WTC11 (cell line): ENCODE data around the gene GSG1L. TPM values are rescaled to one million over a fixed set of nuclear protein-coding genes. Genes with fewer than 3 reads are reported as not detected.

Experiments used
- ATAC-seq: fragments of 200-7000 bp; cut with Tn5 transposase; 2 replicates; pipeline ENCODE4 v1.10.0; 2021; ENCODE audit warnings: mild to moderate bottlenecking, moderate library complexity
- CTCF ChIA-PET: fragments of 300-600 bp; sonication (Branson Sonifier 250); formaldehyde crosslinking; loops from one replicate; lab custom pipeline; 2021; ENCODE audit warnings: antibody characterized with exemption; lab: Charles Lee
- POLR2A ChIA-PET: fragments of 350-600 bp; sonication (Branson Sonifier 250); formaldehyde crosslinking; loops from one replicate; lab custom pipeline; 2021; ENCODE audit warnings: antibody characterized with exemption; lab: Charles Lee
- DNase-seq: peaks from one replicate; pipeline ENCODE4 v3.0.0; 2021; ENCODE audit warnings: low spot score
- H3K27ac Mint-ChIP-seq: 2 replicates; pipeline ENCODE4 v1.8.0; 2021; ENCODE audit warnings: mixed read lengths
- H3K27me3 Mint-ChIP-seq: 2 replicates; pipeline ENCODE4 v1.8.0; 2021; ENCODE audit warnings: low read depth, mild to moderate bottlenecking, moderate library complexity, mixed read lengths
- H3K36me3 Mint-ChIP-seq: 2 replicates; pipeline ENCODE4 v1.8.0; 2021; ENCODE audit warnings: mixed read lengths
- H3K4me1 Mint-ChIP-seq: 2 replicates; pipeline ENCODE4 v1.8.0; 2022; ENCODE audit warnings: mixed read lengths
- H3K4me3 Mint-ChIP-seq: 2 replicates; pipeline ENCODE4 v1.8.0; 2021; ENCODE audit warnings: mild to moderate bottlenecking, moderate library complexity, mixed read lengths
- H3K9me3 Mint-ChIP-seq: 2 replicates; pipeline ENCODE4 v1.8.0; 2021; ENCODE audit warnings: mixed read lengths
- JAZF1 ChIP-seq: fragments of 250-450 bp; sonication (Bioruptor Pico); IDR thresholded peaks from 2 replicates; pipeline ENCODE4 v1.9.0; 2021; ENCODE audit warnings: moderate library complexity, mild to moderate bottlenecking, inconsistent platforms
- NFATC4 ChIP-seq: fragments of 250-450 bp; sonication (Bioruptor Pico); IDR thresholded peaks from 2 replicates; pipeline ENCODE4 v1.9.0; 2021; ENCODE audit warnings: mild to moderate bottlenecking
- NFE2L1 ChIP-seq: sonication (generic); formaldehyde crosslinking; IDR thresholded peaks from 2 replicates; pipeline ENCODE4 v1.8.1; 2023; ENCODE audit warnings: missing genetic modification reagents
- SMAD4 ChIP-seq: sonication (generic); formaldehyde crosslinking; IDR thresholded peaks from 2 replicates; pipeline ENCODE4 v1.8.0; 2022; ENCODE audit warnings: mild to moderate bottlenecking, missing genetic modification reagents
- ZNF121 ChIP-seq: sonication (generic); formaldehyde crosslinking; IDR thresholded peaks from 2 replicates; pipeline ENCODE4 v1.8.0; 2023; ENCODE audit warnings: missing genetic modification reagents
- total RNA-seq: library from RNA; stranded (reverse); gene quantifications from 3 replicates; pipeline ENCODE4 v1.2.3, GENCODE V29; 2021
- TF ChIP-seq, protein P1 (sequence below): fragments of 250-450 bp; sonication (Bioruptor Pico); IDR thresholded peaks from 2 replicates; pipeline ENCODE4 v1.9.0; 2021; ENCODE audit warnings: mild to moderate bottlenecking
- TF ChIP-seq, protein P2 (sequence below): sonication (generic); formaldehyde crosslinking; IDR thresholded peaks from 2 replicates; pipeline ENCODE4 v1.8.1; 2022; ENCODE audit warnings: low read depth, missing genetic modification reagents, borderline replicate concordance
- TF ChIP-seq, protein P3 (sequence below): sonication (generic); formaldehyde crosslinking; IDR thresholded peaks from 2 replicates; pipeline ENCODE4 v1.8.1; 2022; ENCODE audit warnings: mild to moderate bottlenecking, moderate library complexity, missing genetic modification reagents
- TF ChIP-seq, protein P4 (sequence below): sonication (generic); formaldehyde crosslinking; IDR thresholded peaks from 2 replicates; pipeline ENCODE4 v1.8.0; 2022; ENCODE audit warnings: mild to moderate bottlenecking, missing genetic modification reagents
- TF ChIP-seq, protein P5 (sequence below): sonication (generic); formaldehyde crosslinking; IDR thresholded peaks from 2 replicates; pipeline ENCODE4 v1.8.1; 2023; ENCODE audit warnings: mild to moderate bottlenecking, missing genetic modification reagents
- TF ChIP-seq, protein P6 (sequence below): sonication (generic); formaldehyde crosslinking; IDR thresholded peaks from 2 replicates; pipeline ENCODE4 v1.8.0; 2022; ENCODE audit warnings: mild to moderate bottlenecking, missing genetic modification reagents
- TF ChIP-seq, protein P7 (sequence below): sonication (generic); formaldehyde crosslinking; IDR thresholded peaks from 2 replicates; pipeline ENCODE4 v1.8.0; 2023; ENCODE audit warnings: missing genetic modification reagents, mild to moderate bottlenecking, borderline replicate concordance

Gene GSG1L
- total RNA-seq, 1 experiment from 2014 or later, result 0.28 TPM

DNA sequence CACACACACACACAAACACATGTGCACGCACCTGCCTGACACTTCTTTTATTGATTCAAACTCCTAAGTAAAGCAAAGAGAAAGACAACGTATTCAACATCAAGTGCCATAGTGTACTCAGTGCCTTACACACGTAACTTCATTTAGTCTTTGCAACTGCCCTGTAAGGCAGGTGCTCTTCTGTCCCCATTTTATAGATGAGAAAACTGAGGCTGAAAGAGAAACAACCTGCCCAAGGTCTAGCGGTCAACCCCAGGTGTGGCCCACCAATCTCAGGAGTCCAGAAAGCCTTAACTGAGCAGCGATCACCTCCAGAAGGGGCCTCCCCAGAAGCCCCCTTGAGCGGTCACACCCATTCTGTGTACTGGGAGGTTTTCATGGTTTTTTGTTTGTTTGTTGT, 10.3 kb upstream of the GSG1L start (continued):
- TF ChIP-seq, protein P1, sequence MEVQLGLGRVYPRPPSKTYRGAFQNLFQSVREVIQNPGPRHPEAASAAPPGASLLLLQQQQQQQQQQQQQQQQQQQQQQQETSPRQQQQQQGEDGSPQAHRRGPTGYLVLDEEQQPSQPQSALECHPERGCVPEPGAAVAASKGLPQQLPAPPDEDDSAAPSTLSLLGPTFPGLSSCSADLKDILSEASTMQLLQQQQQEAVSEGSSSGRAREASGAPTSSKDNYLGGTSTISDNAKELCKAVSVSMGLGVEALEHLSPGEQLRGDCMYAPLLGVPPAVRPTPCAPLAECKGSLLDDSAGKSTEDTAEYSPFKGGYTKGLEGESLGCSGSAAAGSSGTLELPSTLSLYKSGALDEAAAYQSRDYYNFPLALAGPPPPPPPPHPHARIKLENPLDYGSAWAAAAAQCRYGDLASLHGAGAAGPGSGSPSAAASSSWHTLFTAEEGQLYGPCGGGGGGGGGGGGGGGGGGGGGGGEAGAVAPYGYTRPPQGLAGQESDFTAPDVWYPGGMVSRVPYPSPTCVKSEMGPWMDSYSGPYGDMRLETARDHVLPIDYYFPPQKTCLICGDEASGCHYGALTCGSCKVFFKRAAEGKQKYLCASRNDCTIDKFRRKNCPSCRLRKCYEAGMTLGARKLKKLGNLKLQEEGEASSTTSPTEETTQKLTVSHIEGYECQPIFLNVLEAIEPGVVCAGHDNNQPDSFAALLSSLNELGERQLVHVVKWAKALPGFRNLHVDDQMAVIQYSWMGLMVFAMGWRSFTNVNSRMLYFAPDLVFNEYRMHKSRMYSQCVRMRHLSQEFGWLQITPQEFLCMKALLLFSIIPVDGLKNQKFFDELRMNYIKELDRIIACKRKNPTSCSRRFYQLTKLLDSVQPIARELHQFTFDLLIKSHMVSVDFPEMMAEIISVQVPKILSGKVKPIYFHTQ (CRISPR knock-in tag), result no peak
- no peak for TF ChIP-seq NFE2L1 (CRISPR knock-in tag)
- no peak for TF ChIP-seq NFATC4

DNA sequence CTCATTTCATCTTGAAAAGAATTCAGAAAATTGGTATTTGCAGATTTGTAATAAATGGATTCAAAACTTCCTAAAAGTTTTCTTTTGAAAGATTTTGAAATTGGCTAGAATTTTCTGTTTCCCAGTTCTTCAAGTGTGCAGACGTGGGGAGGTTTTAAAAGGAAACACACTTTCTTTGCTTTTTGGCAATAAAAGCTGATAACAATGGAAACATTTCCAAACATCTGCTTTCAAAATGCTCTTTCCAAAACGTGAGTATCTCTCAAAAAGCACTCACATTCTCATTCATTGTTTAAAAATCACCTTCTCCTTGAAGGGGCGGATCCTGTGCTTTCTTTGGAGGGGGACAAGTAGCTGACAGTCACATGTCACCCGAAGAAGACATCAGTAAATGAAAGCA, 8.6 kb upstream of the GSG1L start:
- Mint-ChIP-seq H3K9me3 (no peaks in the 10 kb centered on the region), H3K36me3 (no peaks in the 10 kb centered on the region), H3K27me3 (no peaks in the 10 kb centered on the region), H3K4me3 (no peak overlapping the region), H3K4me1 (0 out of 2 replicates have a peak, but pooled peaks cover 6% of the 10 kb centered on the region), H3K27ac (no peak overlapping the region)
- DNase-seq (no peak), ATAC-seq (no peak)
- TF ChIP-seq SMAD4 (CRISPR knock-in tag) (no peak), JAZF1 (CRISPR knock-in tag) (no peak)
- TF ChIP-seq, protein P2, sequence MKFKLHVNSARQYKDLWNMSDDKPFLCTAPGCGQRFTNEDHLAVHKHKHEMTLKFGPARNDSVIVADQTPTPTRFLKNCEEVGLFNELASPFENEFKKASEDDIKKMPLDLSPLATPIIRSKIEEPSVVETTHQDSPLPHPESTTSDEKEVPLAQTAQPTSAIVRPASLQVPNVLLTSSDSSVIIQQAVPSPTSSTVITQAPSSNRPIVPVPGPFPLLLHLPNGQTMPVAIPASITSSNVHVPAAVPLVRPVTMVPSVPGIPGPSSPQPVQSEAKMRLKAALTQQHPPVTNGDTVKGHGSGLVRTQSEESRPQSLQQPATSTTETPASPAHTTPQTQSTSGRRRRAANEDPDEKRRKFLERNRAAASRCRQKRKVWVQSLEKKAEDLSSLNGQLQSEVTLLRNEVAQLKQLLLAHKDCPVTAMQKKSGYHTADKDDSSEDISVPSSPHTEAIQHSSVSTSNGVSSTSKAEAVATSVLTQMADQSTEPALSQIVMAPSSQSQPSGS (CRISPR knock-in tag), result no peak
- TF ChIP-seq, protein P3, sequence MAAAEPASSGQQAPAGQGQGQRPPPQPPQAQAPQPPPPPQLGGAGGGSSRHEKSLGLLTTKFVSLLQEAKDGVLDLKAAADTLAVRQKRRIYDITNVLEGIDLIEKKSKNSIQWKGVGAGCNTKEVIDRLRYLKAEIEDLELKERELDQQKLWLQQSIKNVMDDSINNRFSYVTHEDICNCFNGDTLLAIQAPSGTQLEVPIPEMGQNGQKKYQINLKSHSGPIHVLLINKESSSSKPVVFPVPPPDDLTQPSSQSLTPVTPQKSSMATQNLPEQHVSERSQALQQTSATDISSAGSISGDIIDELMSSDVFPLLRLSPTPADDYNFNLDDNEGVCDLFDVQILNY, result no peak
- TF ChIP-seq, protein P4, sequence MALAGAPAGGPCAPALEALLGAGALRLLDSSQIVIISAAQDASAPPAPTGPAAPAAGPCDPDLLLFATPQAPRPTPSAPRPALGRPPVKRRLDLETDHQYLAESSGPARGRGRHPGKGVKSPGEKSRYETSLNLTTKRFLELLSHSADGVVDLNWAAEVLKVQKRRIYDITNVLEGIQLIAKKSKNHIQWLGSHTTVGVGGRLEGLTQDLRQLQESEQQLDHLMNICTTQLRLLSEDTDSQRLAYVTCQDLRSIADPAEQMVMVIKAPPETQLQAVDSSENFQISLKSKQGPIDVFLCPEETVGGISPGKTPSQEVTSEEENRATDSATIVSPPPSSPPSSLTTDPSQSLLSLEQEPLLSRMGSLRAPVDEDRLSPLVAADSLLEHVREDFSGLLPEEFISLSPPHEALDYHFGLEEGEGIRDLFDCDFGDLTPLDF, result no peak
- ChIA-PET CTCF (interaction anchor here (1.4 to 3.4 kb wide), 3 partner anchors 19 to 213 kb away, joined by 4 to 56 read pairs (median 26); no protein-coding TSS in a partner anchor), POLR2A (no interaction called here)

DNA sequence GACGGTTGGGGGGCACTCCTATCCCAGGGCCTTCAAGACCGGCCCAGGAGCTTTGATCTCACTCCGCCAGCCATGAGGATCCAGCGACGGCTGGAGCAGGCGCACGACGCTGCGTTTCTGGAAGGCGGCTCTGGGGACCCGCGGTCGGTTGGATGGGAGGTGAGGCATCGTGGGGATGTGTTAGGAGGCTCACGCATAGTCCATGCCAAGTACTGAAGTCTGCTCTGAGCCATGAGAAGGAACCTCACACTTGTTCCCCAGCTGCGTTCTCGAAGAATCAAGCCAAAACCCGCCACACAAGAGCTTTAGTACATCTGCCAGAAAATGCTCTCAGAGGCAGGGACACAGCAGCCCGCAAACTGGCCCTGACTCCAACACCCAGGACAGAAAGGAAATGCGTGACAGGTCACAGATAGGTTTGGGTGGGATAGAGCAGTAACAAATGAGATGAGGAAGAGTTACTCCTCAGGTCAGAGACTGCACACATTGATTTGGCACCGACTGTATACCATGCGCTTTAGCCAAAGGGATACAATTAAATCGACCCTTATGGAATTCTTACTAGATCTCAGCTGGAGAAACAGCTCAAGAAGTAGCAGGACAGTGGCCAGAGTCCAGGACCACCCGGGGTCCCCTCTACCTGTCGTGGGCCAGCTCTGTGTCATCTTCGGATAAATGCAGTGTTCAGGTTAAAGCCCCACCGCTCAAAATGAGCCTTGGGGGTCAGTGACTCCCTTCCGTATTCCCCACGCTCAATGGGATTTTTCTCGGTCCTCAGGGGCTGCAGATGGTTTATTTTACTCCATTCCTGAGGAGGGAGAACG, 6.7 kb upstream of the GSG1L start:
- no peaks in the 10 kb centered on the region for H3K9me3 Mint-ChIP-seq
- no peak overlapping the region for H3K27ac Mint-ChIP-seq
- peaks cover 11% of the 10 kb centered on the region; the same call in 1 of the 2 replicates for H3K4me1 Mint-ChIP-seq
- POLR2A ChIA-PET, result no interaction called here
- no peaks in the 10 kb centered on the region for H3K36me3 Mint-ChIP-seq
- ATAC-seq, result no peak; the same call in 1 of the 2 replicates
- DNase-seq, result no peak
- H3K4me3 Mint-ChIP-seq, result no peak overlapping the region
- H3K27me3 Mint-ChIP-seq, result peaks cover 13% of the 10 kb centered on the region
- CTCF ChIA-PET, result interaction anchor here (0.6 to 3.4 kb wide), 35 partner anchors 8 to 430 kb away, joined by 3 to 56 read pairs (median 4); no protein-coding TSS in a partner anchor
- TF ChIP-seq, protein P5, sequence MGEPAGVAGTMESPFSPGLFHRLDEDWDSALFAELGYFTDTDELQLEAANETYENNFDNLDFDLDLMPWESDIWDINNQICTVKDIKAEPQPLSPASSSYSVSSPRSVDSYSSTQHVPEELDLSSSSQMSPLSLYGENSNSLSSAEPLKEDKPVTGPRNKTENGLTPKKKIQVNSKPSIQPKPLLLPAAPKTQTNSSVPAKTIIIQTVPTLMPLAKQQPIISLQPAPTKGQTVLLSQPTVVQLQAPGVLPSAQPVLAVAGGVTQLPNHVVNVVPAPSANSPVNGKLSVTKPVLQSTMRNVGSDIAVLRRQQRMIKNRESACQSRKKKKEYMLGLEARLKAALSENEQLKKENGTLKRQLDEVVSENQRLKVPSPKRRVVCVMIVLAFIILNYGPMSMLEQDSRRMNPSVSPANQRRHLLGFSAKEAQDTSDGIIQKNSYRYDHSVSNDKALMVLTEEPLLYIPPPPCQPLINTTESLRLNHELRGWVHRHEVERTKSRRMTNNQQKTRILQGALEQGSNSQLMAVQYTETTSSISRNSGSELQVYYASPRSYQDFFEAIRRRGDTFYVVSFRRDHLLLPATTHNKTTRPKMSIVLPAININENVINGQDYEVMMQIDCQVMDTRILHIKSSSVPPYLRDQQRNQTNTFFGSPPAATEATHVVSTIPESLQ (CRISPR knock-in tag), result no peak
- no peak for TF ChIP-seq ZNF121 (CRISPR knock-in tag)
- TF ChIP-seq, protein P3, result no peak
- TF ChIP-seq, protein P6, sequence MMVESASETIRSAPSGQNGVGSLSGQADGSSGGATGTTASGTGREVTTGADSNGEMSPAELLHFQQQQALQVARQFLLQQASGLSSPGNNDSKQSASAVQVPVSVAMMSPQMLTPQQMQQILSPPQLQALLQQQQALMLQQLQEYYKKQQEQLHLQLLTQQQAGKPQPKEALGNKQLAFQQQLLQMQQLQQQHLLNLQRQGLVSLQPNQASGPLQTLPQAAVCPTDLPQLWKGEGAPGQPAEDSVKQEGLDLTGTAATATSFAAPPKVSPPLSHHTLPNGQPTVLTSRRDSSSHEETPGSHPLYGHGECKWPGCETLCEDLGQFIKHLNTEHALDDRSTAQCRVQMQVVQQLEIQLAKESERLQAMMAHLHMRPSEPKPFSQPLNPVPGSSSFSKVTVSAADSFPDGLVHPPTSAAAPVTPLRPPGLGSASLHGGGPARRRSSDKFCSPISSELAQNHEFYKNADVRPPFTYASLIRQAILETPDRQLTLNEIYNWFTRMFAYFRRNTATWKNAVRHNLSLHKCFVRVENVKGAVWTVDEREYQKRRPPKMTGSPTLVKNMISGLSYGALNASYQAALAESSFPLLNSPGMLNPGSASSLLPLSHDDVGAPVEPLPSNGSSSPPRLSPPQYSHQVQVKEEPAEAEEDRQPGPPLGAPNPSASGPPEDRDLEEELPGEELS, result no peak
- TF ChIP-seq, protein P7, sequence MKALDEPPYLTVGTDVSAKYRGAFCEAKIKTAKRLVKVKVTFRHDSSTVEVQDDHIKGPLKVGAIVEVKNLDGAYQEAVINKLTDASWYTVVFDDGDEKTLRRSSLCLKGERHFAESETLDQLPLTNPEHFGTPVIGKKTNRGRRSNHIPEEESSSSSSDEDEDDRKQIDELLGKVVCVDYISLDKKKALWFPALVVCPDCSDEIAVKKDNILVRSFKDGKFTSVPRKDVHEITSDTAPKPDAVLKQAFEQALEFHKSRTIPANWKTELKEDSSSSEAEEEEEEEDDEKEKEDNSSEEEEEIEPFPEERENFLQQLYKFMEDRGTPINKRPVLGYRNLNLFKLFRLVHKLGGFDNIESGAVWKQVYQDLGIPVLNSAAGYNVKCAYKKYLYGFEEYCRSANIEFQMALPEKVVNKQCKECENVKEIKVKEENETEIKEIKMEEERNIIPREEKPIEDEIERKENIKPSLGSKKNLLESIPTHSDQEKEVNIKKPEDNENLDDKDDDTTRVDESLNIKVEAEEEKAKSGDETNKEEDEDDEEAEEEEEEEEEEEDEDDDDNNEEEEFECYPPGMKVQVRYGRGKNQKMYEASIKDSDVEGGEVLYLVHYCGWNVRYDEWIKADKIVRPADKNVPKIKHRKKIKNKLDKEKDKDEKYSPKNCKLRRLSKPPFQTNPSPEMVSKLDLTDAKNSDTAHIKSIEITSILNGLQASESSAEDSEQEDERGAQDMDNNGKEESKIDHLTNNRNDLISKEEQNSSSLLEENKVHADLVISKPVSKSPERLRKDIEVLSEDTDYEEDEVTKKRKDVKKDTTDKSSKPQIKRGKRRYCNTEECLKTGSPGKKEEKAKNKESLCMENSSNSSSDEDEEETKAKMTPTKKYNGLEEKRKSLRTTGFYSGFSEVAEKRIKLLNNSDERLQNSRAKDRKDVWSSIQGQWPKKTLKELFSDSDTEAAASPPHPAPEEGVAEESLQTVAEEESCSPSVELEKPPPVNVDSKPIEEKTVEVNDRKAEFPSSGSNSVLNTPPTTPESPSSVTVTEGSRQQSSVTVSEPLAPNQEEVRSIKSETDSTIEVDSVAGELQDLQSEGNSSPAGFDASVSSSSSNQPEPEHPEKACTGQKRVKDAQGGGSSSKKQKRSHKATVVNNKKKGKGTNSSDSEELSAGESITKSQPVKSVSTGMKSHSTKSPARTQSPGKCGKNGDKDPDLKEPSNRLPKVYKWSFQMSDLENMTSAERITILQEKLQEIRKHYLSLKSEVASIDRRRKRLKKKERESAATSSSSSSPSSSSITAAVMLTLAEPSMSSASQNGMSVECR (CRISPR knock-in tag), result no peak
